ENCODE data around the gene SIVA1.

DNA sequence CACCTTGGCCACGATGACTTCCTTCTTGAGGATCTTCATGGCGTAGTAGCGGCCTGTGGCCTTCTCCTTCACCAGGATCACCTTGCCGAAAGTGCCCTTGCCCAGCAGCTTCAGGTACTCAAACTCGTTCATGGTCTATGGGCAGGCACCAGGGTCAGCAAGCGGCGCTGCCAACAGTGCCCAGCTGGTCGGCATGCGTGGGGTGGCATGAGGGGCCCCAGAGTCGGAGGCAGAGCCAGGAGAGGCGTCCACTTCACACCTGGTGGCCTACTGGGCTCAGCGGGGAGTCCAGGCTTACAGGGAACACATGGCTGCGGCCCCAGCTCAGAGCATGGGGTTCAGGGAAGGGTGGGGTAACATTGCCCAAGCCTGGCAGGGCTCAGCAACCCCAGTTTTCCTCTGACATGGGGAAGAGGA, 22.1 kb downstream of the SIVA1 start:
- TF ChIP-seq, protein P1, sequence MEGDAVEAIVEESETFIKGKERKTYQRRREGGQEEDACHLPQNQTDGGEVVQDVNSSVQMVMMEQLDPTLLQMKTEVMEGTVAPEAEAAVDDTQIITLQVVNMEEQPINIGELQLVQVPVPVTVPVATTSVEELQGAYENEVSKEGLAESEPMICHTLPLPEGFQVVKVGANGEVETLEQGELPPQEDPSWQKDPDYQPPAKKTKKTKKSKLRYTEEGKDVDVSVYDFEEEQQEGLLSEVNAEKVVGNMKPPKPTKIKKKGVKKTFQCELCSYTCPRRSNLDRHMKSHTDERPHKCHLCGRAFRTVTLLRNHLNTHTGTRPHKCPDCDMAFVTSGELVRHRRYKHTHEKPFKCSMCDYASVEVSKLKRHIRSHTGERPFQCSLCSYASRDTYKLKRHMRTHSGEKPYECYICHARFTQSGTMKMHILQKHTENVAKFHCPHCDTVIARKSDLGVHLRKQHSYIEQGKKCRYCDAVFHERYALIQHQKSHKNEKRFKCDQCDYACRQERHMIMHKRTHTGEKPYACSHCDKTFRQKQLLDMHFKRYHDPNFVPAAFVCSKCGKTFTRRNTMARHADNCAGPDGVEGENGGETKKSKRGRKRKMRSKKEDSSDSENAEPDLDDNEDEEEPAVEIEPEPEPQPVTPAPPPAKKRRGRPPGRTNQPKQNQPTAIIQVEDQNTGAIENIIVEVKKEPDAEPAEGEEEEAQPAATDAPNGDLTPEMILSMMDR (IDR thresholded peaks at IDR 0.05) = no peak
- no peak for TF ChIP-seq MXD4 (CRISPR knock-in tag; IDR thresholded peaks at IDR 0.05; ENCODE audit: borderline replicate concordance)
- no peak for TF ChIP-seq SMAD4 (CRISPR knock-in tag; IDR thresholded peaks at IDR 0.05)
- no peak for TF ChIP-seq ZNF512 (CRISPR knock-in tag; IDR thresholded peaks at IDR 0.05; ENCODE audit: borderline replicate concordance)
- TF ChIP-seq, protein P2, sequence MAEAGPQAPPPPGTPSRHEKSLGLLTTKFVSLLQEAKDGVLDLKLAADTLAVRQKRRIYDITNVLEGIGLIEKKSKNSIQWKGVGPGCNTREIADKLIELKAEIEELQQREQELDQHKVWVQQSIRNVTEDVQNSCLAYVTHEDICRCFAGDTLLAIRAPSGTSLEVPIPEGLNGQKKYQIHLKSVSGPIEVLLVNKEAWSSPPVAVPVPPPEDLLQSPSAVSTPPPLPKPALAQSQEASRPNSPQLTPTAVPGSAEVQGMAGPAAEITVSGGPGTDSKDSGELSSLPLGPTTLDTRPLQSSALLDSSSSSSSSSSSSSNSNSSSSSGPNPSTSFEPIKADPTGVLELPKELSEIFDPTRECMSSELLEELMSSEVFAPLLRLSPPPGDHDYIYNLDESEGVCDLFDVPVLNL (CRISPR knock-in tag; IDR thresholded peaks at IDR 0.05; ENCODE audit: borderline replicate concordance, low read depth) = no peak
- TF ChIP-seq HMGXB4 (CRISPR knock-in tag; IDR thresholded peaks at IDR 0.05) = no peak
- no peak for TF ChIP-seq NR2C2 (CRISPR knock-in tag; IDR thresholded peaks at IDR 0.05)
- TF ChIP-seq SP1 (CRISPR knock-in tag; conservative IDR thresholded peaks at IDR 0.05) = no peak
- TF ChIP-seq, protein P3, sequence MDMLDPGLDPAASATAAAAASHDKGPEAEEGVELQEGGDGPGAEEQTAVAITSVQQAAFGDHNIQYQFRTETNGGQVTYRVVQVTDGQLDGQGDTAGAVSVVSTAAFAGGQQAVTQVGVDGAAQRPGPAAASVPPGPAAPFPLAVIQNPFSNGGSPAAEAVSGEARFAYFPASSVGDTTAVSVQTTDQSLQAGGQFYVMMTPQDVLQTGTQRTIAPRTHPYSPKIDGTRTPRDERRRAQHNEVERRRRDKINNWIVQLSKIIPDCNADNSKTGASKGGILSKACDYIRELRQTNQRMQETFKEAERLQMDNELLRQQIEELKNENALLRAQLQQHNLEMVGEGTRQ (CRISPR knock-in tag; IDR thresholded peaks at IDR 0.05) = no peak
- TF ChIP-seq CREB1 (CRISPR knock-in tag; IDR thresholded peaks at IDR 0.05) = no peak
- no peak for TF ChIP-seq NFE2L1 (CRISPR knock-in tag; IDR thresholded peaks at IDR 0.05)
- no peak for TF ChIP-seq ZBTB21 (CRISPR knock-in tag; IDR thresholded peaks at IDR 0.05; ENCODE audit: borderline replicate concordance)
